ENCODE data around the gene SYNE4. TPM values are rescaled to one million over a fixed set of nuclear protein-coding genes. Genes with fewer than 3 reads are reported as not detected.
"Not testable (repeated sequence)": the region's sequence is repeated elsewhere in the genome, so short reads cannot be mapped to it uniquely, and the experiment has no call there.

SYNE4 gene
- total RNA-seq, 1 donor from 2014 or later, result 2.9 TPM

DNA sequence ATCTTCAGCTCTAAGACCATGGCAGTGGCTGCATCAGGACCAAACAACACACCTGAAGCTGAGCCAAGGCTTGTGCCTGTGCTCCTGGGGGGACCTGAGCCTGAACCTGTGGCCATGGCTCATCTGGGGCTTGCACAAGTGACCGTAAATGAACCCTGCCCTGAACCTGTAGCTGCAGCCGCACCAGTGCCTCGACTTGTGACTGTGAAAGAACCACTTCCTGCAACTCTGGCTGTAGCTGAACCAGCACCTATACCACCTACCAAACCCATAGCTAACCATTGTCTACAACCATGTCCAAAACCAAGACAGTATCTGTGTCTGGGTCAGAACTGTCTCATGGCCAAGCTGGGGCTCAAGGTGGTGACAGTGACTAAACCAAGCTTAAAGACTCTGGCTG lies 41.8 kb downstream of the SYNE4 start:
- H3K27ac Mint-ChIP-seq, result no peak overlapping the region
- peaks cover 7% of the 10 kb centered on the region for H3K4me1 Mint-ChIP-seq
- no peak for DNase-seq

DNA sequence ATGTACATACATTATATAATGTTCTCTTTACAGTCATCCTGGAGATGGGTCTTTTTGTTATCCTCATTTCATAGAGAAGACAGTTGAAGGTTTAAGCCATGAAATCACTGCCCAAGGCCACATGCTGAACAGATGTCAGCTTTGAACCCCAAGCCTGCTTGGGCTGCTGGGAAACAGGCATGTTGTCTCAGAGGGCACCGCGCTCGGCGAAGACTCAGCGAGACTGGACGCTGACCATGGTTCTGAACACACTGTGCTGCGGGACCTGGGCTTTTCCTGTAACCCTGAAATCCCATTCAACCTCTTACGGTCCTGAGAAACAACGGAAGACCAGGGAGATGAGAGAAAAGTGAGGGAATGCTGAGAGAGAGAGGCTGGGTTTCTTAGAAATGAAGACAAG lies 45.1 kb downstream of the SYNE4 start:
- Mint-ChIP-seq H3K4me3 (no peak overlapping the region), H3K4me1 (peaks cover 9% of the 10 kb centered on the region), H3K27me3 (peaks cover 15% of the 10 kb centered on the region), H3K27ac (no peak overlapping the region), H3K9me3 (no peaks in the 10 kb centered on the region), H3K36me3 (ENCODE audit: low read depth) (peaks cover 2% of the 10 kb centered on the region)
- DNase-seq, result peak; percentile 87
- intact Hi-C loops (cut with micrococcal nuclease), result no loop called here

More for the DNA sequence above, 41.8 kb downstream of the SYNE4 start:
- Mint-ChIP-seq H3K4me3 (no peak overlapping the region), H3K36me3 (ENCODE audit: low read depth) (no peaks in the 10 kb centered on the region), H3K27me3 (peaks cover 7% of the 10 kb centered on the region), H3K9me3 (no peaks in the 10 kb centered on the region)
- intact Hi-C loops (cut with micrococcal nuclease), result no loop called here

DNA sequence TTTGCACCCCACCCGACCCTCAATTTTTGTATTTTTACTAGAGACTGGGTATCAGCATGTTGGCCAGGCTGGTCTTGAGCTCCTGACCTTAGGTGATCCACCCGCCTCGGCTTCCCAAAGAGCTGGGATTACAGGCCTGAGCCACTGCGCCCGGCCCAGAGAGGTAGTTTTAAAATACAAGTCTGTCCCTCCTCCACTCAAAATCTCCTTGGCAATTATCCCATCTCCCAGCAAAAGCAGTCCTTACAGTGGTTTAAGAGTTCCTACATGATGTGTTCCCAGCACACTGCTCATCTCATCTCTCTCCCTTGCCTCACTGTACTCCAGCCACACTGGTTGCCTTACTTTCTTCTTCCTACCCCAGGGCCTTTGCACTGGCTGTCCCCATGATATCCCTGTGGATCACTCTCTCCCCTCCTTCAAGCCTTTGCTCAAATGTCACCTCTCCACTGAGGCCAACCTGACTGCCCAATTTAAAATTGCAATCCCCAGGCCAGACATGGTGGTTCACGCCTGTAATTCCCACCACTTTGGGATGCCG lies 48.1 kb downstream of the SYNE4 start:
- Mint-ChIP-seq H3K9me3 (no peaks in the 10 kb centered on the region), H3K27ac (no peak overlapping the region), H3K36me3 (ENCODE audit: low read depth) (peaks cover 2% of the 10 kb centered on the region), H3K4me3 (peak overlapping the region; percentile 31), H3K4me1 (peaks cover 11% of the 10 kb centered on the region), H3K27me3 (peaks cover 15% of the 10 kb centered on the region)
- intact Hi-C loops (cut with micrococcal nuclease), result no loop called here
- no peak for DNase-seq

DNA sequence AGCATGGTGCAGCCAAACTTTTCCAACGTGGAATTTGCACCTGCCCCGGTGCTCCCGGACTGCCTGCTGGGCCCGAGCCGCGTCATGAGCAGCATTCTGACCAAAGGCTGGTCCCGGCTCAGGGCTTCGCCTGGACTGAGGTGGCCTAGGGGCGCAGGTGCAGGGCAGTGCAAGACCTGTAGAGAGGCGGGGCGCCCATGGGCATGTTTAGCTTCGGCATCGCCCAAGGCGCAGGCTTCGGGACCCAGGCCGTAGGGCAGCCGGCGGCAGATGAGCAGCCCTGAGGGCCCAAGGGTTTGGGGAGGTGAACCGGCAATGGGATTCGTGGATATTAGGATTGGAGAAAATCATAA lies 48.7 kb downstream of the SYNE4 start:
- no peak for DNase-seq
- H3K27me3 Mint-ChIP-seq, result peaks cover 15% of the 10 kb centered on the region
- intact Hi-C loops (cut with micrococcal nuclease), result loop anchor here (5.0 kb wide), 2 partner anchors 37 to 92 kb away; partner anchors contain the start of genes SDHAF1, THAP8 and WDR62
- peak overlapping the region; percentile 58 for H3K4me3 Mint-ChIP-seq
- H3K9me3 Mint-ChIP-seq, result no peaks in the 10 kb centered on the region
- H3K27ac Mint-ChIP-seq, result no peak overlapping the region
- H3K36me3 Mint-ChIP-seq (ENCODE audit: low read depth), result peaks cover 2% of the 10 kb centered on the region
- peaks cover 14% of the 10 kb centered on the region for H3K4me1 Mint-ChIP-seq

- H3K4me3 Mint-ChIP-seq, result peak overlapping the region; percentile 58
- peak; percentile 93 for DNase-seq
- intact Hi-C loops (cut with micrococcal nuclease), result loop anchor here (5.0 kb wide), 2 partner anchors 38 to 93 kb away; partner anchors contain the start of genes SDHAF1, THAP8 and WDR62
- H3K4me1 Mint-ChIP-seq, result peaks cover 16% of the 10 kb centered on the region
- peaks cover 2% of the 10 kb centered on the region for H3K36me3 Mint-ChIP-seq (ENCODE audit: low read depth)
- H3K27me3 Mint-ChIP-seq, result peaks cover 15% of the 10 kb centered on the region
- H3K27ac Mint-ChIP-seq, result no peak overlapping the region
- no peaks in the 10 kb centered on the region for H3K9me3 Mint-ChIP-seq
Observed at GRCh38 chr19:35959040-35959967, 49.3 kb downstream of the SYNE4 start.

DNA sequence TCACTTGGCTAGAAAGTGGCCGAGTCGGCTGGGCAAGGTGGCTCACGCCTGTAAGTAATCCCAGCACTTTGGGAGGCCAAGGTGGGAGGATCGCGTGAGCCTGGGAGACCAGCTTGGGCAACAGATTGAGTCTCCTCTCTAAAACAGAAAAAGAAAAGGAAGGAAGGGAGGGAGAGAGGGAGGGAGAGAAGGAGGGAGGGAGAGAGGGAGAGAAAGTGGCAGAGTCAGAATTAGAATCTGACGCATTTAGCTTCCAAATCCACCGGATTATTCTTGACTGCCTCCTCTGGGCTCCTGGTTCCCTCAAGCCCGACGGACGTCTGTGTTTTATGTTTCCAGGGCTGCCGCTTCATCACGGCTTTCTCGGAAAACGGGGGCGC lies 50.0 kb downstream of the SYNE4 start:
- Mint-ChIP-seq H3K4me3 (peak overlapping the region; percentile 52), H3K36me3 (ENCODE audit: low read depth) (peaks cover 2% of the 10 kb centered on the region), H3K9me3 (no peaks in the 10 kb centered on the region), H3K27me3 (peaks cover 14% of the 10 kb centered on the region), H3K27ac (peak overlapping the region; percentile 72), H3K4me1 (peaks cover 22% of the 10 kb centered on the region)
- intact Hi-C loops (cut with micrococcal nuclease), result loop anchor here (5.0 kb wide), 2 partner anchors 39 to 94 kb away; partner anchors contain the start of genes SDHAF1, THAP8 and WDR62
- no peak for DNase-seq

DNA sequence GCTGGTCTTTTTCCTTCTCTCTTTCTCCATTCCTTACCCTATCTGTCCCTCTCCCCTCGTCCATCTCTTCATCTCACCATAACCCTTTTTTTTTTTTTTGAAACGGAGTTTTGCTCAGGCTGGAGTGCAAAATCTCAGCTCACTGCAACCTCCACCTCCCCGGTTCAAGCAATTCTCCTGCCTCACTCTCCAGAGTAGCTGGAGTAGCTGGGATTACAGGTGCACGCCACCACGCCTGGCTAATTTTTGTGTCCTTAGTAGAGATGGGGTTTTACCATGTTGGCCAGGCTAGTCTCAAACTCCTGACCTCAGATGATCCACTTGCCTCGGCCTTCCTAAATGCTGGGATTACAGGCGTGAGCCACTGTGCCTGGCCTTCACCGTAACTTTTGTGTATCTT lies 51.2 kb downstream of the SYNE4 start:
- intact Hi-C loops (cut with micrococcal nuclease), result loop anchor here (5.0 kb wide), 2 partner anchors 40 to 95 kb away; partner anchors contain the start of genes SDHAF1, THAP8 and WDR62
- H3K27me3 Mint-ChIP-seq; H3K9me3 Mint-ChIP-seq; DNase-seq; H3K27ac Mint-ChIP-seq; H3K36me3 Mint-ChIP-seq (ENCODE audit: low read depth); H3K4me3 Mint-ChIP-seq: not testable (repeated sequence)
- H3K4me1 Mint-ChIP-seq, result peaks cover 29% of the 10 kb centered on the region

DNA sequence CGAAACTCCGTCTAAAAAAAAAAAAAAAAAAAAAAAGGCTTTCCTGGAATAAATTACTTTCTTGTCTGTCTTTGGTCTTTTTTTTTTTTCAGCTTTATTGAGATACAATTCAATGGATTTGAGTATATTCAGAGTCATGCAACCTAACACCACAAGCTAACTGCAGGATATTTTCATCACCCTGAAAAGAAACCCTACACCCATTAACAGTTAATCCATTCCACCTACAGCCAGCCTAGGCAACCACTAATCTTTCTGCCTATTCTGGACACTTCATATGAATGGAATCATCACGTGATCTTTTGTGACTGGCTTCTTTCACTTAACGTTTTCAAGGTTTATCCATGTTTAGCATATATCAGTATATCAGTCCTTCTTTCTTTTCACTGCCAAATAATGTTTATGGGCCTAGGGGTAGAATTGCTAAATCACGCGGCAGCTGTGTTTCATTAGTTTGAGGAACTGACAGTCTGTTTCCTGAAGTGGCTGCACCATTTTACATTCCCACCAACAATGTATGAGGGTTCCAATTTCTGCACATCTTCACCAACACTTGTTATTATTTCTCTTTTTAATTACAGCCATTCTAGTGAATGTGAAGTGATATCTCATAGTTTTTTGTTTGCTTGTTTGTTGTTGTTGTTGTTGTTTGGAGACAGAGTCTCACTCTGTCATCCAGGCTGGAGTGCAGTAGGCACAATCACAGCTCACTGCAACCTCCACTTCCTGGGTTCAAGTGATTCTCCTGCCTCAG lies 52.6 kb downstream of the SYNE4 start:
- peaks cover 2% of the 10 kb centered on the region for H3K36me3 Mint-ChIP-seq (ENCODE audit: low read depth)
- H3K9me3 Mint-ChIP-seq, result no peaks in the 10 kb centered on the region
- no peak for DNase-seq
- peaks cover 8% of the 10 kb centered on the region for H3K27me3 Mint-ChIP-seq
- no peak overlapping the region for H3K27ac Mint-ChIP-seq
- intact Hi-C loops (cut with micrococcal nuclease), result loop anchor here (5.0 kb wide), 2 partner anchors 41 to 96 kb away; partner anchors contain the start of genes SDHAF1, THAP8 and WDR62
- H3K4me1 Mint-ChIP-seq, result peaks cover 32% of the 10 kb centered on the region
- H3K4me3 Mint-ChIP-seq, result no peak overlapping the region

Other genes with a start within 250 kb of the SYNE4 start
- 24.6 and 26.4 TPM in 2 replicates for gene ARHGAP33, start 233.2 kb downstream of the SYNE4 start, total RNA-seq
- gene PRODH2, start 196.0 kb downstream of the SYNE4 start, total RNA-seq, result not detected in 2 replicates
- gene NPHS1, start 156.3 kb downstream of the SYNE4 start, total RNA-seq, result 0.28 TPM in 1 of 2 replicates, not detected in the other
- gene KIRREL2, start 151.9 kb downstream of the SYNE4 start, total RNA-seq, result 1.8 and 2.1 TPM in 2 replicates
- gene APLP1, start 140.2 kb downstream of the SYNE4 start, total RNA-seq, result 2.0 and 2.4 TPM in 2 replicates
- gene NFKBID, start 108.3 kb downstream of the SYNE4 start, total RNA-seq, result 146 and 150 TPM in 2 replicates
- gene HCST, start 106.3 kb downstream of the SYNE4 start, total RNA-seq, result 46.1 and 48.4 TPM in 2 replicates
- not detected in 2 replicates for gene TYROBP, start 100.5 kb downstream of the SYNE4 start, total RNA-seq
- gene LRFN3, start 72.4 kb downstream of the SYNE4 start, total RNA-seq, result 11.0 and 11.6 TPM in 2 replicates
- gene SDHAF1, start 13.6 kb downstream of the SYNE4 start, total RNA-seq, result 21.4 and 23.1 TPM in 2 replicates
- gene ALKBH6, start 5.4 kb upstream of the SYNE4 start, total RNA-seq, result 46.1 and 50.7 TPM in 2 replicates
- 0.96 and 1.6 TPM in 2 replicates for gene CLIP3, start 24.1 kb upstream of the SYNE4 start, total RNA-seq
- 1.5 and 2.0 TPM in 2 replicates for gene THAP8, start 45.5 kb upstream of the SYNE4 start, total RNA-seq
- 24.9 and 25.9 TPM in 2 replicates for gene WDR62, start 46.1 kb upstream of the SYNE4 start, total RNA-seq
- gene OVOL3, start 102.3 kb upstream of the SYNE4 start, total RNA-seq, result not detected in 2 replicates
- gene POLR2I, start 106.1 kb upstream of the SYNE4 start, total RNA-seq, result 83.4 and 86.3 TPM in 2 replicates
- 129 and 133 TPM in 2 replicates for gene TBCB, start 106.7 kb upstream of the SYNE4 start, total RNA-seq
- 351 and 362 TPM in 2 replicates for gene CAPNS1, start 131.3 kb upstream of the SYNE4 start, total RNA-seq
- not detected in 2 replicates for gene COX7A1, start 143.6 kb upstream of the SYNE4 start, total RNA-seq
- 1.6 and 2.2 TPM in 2 replicates for gene ZNF565, start 205.9 kb upstream of the SYNE4 start, total RNA-seq
- gene ZNF146, start 206.3 kb upstream of the SYNE4 start, total RNA-seq, result 84.6 and 90.3 TPM in 2 replicates

Data from activated CD4-positive, alpha-beta T cell treated with anti-CD3 and anti-CD28 coated beads, Interleukin-2, amount 10 ng/mL, durations not matched to agents 24 days and 14 days (primary cell).